K562 (cell line): ENCODE results near the gene CMBL. TPM values are rescaled to one million over a fixed set of nuclear protein-coding genes. Genes with fewer than 3 reads are reported as not detected.

ENCODE experiments used
- DNMT1 ChIP-seq: fragments of 450-650 bp; IDR thresholded peaks from 2 replicates; pipeline ENCODE4 v1.6.1; 2016; ENCODE audit warnings: antibody characterized with exemption, mild to moderate bottlenecking
- KAT8 ChIP-seq: fragments of 450-650 bp; IDR thresholded peaks from 2 replicates; pipeline ENCODE4 v1.6.1; 2016; ENCODE audit warnings: low read depth, mild to moderate bottlenecking
- KDM1A ChIP-seq, 2 experiments: fragments of 450-650 bp; IDR thresholded peaks; 2 replicates each; pipeline ENCODE4 v1.6.1; 2016; ENCODE audit warnings: mild to moderate bottlenecking in 2 of 2
- NCOR1 ChIP-seq: fragments of 450-650 bp; IDR thresholded peaks from 2 replicates; pipeline ENCODE4 v1.6.1; 2016; ENCODE audit warnings: mild to moderate bottlenecking, moderate library complexity
- RHOXF2B ChIP-seq: fragments of 250-450 bp; sonication (Bioruptor Pico); conservative IDR thresholded peaks from 2 replicates; pipeline ENCODE4 v1.5.1; 2021
- ZNF318 ChIP-seq, 2 experiments: fragments of 450-650 bp; IDR thresholded peaks; 2 replicates each; pipeline ENCODE4 v1.6.1; 2016; ENCODE audit warnings: mild to moderate bottlenecking in 2 of 2, borderline replicate concordance in 1 of 2, low read depth in 1 of 2, moderate library complexity in 1 of 2
- polyA plus RNA-seq, 8 experiments: library from polyadenylated mRNA; depleted of rRNA in 4 of 8; stranded (reverse) in 5 of 8; unstranded in 3 of 8; fragments of >200 nt; fragmentation: Nextera tagmentation in 2 of 8; fragmentation: Illumina TruSeq in 1 of 8; extraction: Ambion mirVana in 2 of 8; extraction: Trizol in 1 of 8; gene quantifications; 2 replicates each; pipeline versions ENCODE4 v1.2.1 to v1.2.3, GENCODE V29; 2011 to 2014; ENCODE audit warnings: inconsistent platforms in 1 of 8, missing spikeins in 1 of 8
- total RNA-seq, 7 experiments: library from RNA; depleted of rRNA in 6 of 7; stranded (reverse); fragments of >200 nt in 6 of 7; fragmentation: Illumina TruSeq in 2 of 7; extraction: Trizol in 2 of 7; gene quantifications; 2 replicates each; pipeline versions ENCODE4 v1.2.1 to v1.2.3, GENCODE V29; 2011 to 2021; ENCODE audit warnings: low replicate concordance in 1 of 7

CMBL gene
- total and polyA plus RNA-seq, 9 of the 15 experiments (the other 6 are each of a cell fraction or from before 2014, with no cell fraction given), result 22.6 to 192 (median 71.1) TPM

- TF ChIP-seq KAT8 (no peak), DNMT1 (no peak), RHOXF2B (CRISPR knock-in tag) (no peak), ZNF318 (IDR thresholded peaks at IDR 0.05; ENCODE audit: borderline replicate concordance in 1 of 2, low read depth in 1 of 2) (no peak), NCOR1 (no peak), KDM1A (IDR thresholded peaks at IDR 0.05) (no peak)
Observed at GRCh38 chr5:10268100-10268499, 39.6 kb downstream of the CMBL start (continued).
